Measurements from ENCODE around the gene ZNF274. TPM values are rescaled to one million over a fixed set of nuclear protein-coding genes. Genes with fewer than 3 reads are reported as not detected.

Gene ZNF274
- total and polyA plus RNA-seq, 9 of the 15 experiments (the other 6 are each of a cell fraction or from before 2014, with no cell fraction given): 5.2 to 37.0 (median 28.1) TPM

DNA sequence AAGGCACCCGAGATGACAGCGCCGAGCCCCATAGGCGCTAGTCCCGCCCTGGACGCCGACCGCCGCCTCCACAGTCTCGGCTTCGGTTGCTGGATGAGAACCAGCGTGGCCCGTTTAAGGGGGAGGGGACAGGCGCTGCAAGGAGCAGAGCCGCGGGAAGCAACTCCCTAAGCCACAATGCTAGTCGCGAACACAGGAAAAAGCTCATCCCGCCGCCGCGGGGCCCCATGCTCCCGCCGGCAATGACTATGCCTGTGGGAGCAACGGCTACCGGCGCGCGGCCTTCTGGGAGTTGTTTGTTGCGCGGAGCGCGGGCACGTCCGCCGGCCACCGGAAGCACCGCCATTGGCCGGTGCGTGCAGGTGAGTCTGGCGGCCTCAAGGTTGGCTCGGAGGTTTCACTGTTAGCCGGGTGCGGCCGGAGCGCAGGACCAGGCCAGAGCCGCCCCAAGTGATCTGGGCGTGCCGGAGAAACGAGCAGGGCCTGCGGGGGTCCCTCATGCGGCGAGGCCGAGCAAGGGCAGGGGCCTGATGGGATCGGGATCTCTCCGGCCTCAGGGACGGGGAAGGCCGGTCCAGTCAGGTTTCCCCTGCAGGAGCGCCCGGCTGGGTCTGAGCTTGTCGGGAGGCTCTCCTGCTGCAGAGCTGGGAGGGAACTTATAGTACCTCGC, 45.9 kb downstream of the ZNF274 start, which contains the start of gene ZNF544 (continued):
- TF ChIP-seq CHD7 (IDR thresholded peaks at IDR 0.05; ENCODE audit: low read depth, low read length) (no peak), TEAD2 (tag; IDR thresholded peaks at IDR 0.05) (no peak), SRSF9 (IDR thresholded peaks at IDR 0.05; ENCODE audit: borderline replicate concordance, low read depth, low read length) (no peak), ZNF146 (CRISPR knock-in tag; IDR thresholded peaks at IDR 0.05; ENCODE audit: unreplicated experiment) (no peak), POLR3A (IDR thresholded peaks at IDR 0.05; ENCODE audit: borderline replicate concordance, extremely low read depth, insufficient read depth, insufficient read length) (no peak), ARID1B (IDR thresholded peaks at IDR 0.05) (peak; percentile 20; the same call in 1 of the 2 replicates)
- TF ChIP-seq, protein P1, sequence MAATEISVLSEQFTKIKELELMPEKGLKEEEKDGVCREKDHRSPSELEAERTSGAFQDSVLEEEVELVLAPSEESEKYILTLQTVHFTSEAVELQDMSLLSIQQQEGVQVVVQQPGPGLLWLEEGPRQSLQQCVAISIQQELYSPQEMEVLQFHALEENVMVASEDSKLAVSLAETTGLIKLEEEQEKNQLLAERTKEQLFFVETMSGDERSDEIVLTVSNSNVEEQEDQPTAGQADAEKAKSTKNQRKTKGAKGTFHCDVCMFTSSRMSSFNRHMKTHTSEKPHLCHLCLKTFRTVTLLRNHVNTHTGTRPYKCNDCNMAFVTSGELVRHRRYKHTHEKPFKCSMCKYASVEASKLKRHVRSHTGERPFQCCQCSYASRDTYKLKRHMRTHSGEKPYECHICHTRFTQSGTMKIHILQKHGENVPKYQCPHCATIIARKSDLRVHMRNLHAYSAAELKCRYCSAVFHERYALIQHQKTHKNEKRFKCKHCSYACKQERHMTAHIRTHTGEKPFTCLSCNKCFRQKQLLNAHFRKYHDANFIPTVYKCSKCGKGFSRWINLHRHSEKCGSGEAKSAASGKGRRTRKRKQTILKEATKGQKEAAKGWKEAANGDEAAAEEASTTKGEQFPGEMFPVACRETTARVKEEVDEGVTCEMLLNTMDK (IDR thresholded peaks at IDR 0.05; ENCODE audit: borderline replicate concordance, insufficient read depth, low read depth, low read length, poor library complexity, severe bottlenecking): no peak
- TF ChIP-seq, protein P2, sequence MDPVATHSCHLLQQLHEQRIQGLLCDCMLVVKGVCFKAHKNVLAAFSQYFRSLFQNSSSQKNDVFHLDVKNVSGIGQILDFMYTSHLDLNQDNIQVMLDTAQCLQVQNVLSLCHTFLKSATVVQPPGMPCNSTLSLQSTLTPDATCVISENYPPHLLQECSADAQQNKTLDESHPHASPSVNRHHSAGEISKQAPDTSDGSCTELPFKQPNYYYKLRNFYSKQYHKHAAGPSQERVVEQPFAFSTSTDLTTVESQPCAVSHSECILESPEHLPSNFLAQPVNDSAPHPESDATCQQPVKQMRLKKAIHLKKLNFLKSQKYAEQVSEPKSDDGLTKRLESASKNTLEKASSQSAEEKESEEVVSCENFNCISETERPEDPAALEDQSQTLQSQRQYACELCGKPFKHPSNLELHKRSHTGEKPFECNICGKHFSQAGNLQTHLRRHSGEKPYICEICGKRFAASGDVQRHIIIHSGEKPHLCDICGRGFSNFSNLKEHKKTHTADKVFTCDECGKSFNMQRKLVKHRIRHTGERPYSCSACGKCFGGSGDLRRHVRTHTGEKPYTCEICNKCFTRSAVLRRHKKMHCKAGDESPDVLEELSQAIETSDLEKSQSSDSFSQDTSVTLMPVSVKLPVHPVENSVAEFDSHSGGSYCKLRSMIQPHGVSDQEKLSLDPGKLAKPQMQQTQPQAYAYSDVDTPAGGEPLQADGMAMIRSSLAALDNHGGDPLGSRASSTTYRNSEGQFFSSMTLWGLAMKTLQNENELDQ (CRISPR knock-in tag; IDR thresholded peaks at IDR 0.05; ENCODE audit: borderline replicate concordance): no peak
- TF ChIP-seq, protein P3, sequence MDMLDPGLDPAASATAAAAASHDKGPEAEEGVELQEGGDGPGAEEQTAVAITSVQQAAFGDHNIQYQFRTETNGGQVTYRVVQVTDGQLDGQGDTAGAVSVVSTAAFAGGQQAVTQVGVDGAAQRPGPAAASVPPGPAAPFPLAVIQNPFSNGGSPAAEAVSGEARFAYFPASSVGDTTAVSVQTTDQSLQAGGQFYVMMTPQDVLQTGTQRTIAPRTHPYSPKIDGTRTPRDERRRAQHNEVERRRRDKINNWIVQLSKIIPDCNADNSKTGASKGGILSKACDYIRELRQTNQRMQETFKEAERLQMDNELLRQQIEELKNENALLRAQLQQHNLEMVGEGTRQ (CRISPR knock-in tag; IDR thresholded peaks at IDR 0.05): no peak
